ENCODE measurements around the gene EFCAB5.
"Not testable (repeated sequence)": the region's sequence is repeated elsewhere in the genome, so short reads cannot be mapped to it uniquely, and the experiment has no call there.

EFCAB5 gene

GRCh38 chr17:30095507-30096244 lies 154.2 kb downstream of the EFCAB5 start:
- DNase-seq (ENCODE audit: low read depth in 3 of 3), result no peak

DNA sequence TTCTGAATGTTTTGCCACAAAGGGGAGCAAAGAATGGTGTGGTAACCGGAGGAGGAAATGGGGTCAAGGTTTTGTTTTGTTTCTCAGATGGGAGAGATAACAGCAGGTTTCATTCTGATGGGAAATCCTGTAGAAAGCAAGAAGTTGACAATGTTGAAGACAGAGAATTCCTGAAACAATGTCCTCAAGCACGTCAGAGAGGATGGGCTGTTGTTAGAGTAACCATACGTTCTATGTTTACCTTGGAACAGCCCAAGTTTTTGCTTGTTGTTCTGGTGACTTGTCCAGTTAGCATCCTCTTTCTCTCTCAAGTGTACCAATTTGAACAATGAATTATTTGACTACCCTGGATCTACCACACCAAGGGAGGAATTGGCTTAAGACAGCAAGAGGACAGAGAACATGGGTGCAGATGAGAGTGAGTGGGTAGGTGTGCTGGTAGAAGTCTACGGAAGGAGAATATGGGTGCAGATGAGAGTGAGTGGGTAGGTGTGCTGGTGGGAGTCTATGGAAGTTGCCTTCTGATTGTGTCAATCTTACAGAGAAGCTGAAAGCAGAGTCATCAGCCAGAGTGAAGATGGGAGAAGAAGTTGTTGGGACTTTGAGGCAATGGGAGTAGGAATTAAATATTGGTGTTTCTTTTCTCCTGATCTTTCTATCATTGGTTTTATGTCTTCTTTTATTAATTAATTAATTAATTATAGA lies 160.4 kb downstream of the EFCAB5 start:
- DNase-seq (ENCODE audit: low read depth in 3 of 3), result no peak

DNA sequence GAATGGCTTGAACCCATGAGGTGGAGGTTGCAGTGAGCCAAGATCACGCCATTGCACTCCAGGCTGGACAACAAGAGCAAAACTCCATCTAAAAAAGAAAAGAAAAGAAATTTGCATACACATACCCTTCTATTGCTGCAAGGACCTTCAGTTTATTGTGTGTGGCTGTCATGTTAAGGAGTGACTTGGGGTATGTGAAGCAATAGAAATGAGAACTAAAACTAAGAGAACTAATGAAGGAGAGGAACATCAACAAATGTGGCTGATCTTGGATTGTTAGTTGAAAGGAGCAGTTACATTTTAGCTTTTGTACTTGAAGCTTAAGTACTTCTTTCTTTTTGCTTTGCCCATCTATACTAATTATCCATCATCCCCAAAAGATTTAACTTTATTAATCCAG lies 162.5 kb downstream of the EFCAB5 start:
- DNase-seq (ENCODE audit: low read depth in 3 of 3), result no peak

- peak; percentile 46 to 58 (median 57) for DNase-seq (ENCODE audit: low read depth in 3 of 3)
Measured at GRCh38 chr17:30104575-30105339, 163.3 kb downstream of the EFCAB5 start.

DNA sequence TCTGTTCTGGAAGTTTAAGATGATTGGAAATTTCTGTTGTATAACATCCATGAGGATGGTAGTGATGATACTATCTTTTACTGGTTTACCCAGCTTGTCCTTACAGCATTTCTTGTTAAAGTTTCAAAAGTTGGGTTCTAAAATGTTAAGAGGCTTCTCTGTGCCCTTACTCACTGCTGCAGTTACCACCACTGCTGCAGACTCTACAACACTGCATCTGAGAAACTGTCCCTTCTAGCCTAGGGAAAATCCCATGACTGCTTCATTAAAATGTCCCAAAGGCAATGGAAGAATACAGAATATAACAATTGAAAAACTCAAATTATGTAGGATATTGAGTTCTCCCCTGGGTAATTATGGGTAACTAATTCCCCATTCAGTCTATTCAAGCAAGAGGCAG lies 171.4 kb downstream of the EFCAB5 start:
- no peak for DNase-seq (ENCODE audit: low read depth in 3 of 3)

- no peak for DNase-seq (ENCODE audit: low read depth in 3 of 3)
Measured at GRCh38 chr17:30113213-30113612, 171.8 kb downstream of the EFCAB5 start.

DNA sequence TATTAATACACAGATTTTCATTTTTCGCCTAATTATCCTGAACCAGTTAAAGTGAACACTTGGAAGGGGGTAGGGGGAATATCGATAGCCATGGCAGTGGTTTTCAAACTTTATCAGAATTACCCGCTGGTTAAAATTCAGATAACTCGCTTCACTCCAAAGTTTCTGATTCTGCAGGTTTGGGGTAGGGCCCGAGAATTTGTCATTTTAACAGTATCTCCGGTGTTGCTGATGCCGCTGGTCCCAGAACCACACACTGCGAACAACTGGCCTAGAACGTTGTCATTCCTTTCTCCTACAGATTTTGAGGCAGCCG lies 174.9 kb downstream of the EFCAB5 start:
- DNase-seq (ENCODE audit: low read depth in 3 of 3), result no peak

- DNase-seq (ENCODE audit: low read depth in 3 of 3), result peak; percentile 84 to 92 (median 85)
Measured at GRCh38 chr17:30116661-30117551, 175.5 kb downstream of the EFCAB5 start, which contains the start of gene NSRP1. TSS of gene NSRP1 (plus strand) at chr17:30116816. CDS start at chr17:30116844, 28 bp downstream.

- no peak for DNase-seq (ENCODE audit: low read depth in 3 of 3)
Measured at GRCh38 chr17:30117675-30118081, 176.2 kb downstream of the EFCAB5 start.

DNA sequence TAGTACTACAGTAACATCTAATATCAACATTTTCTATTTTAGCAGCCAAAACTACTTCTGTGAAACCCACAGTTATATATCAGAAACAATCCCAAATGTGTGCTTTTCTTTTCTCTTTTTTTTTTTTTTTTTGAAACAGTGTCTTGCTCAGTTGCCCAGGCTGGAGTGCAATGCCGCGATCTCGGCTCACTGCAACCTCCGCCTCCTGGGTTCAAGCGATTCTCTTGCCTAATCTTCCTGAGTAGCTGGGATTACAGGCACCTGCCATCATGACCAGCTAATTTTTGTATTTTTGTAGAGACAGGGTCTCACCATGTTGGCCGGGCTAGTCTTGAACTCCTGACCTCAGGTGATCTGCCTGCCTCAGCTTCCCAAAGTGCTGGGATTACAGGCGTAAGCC lies 177.2 kb downstream of the EFCAB5 start:
- DNase-seq (ENCODE audit: low read depth in 3 of 3), result not testable (repeated sequence)

- no peak for DNase-seq (ENCODE audit: low read depth in 3 of 3)
Measured at GRCh38 chr17:30124273-30124796, 182.9 kb downstream of the EFCAB5 start.

GRCh38 chr17:30130121-30130520 lies 188.7 kb downstream of the EFCAB5 start:
- no peak for DNase-seq (ENCODE audit: low read depth in 3 of 3)

DNA sequence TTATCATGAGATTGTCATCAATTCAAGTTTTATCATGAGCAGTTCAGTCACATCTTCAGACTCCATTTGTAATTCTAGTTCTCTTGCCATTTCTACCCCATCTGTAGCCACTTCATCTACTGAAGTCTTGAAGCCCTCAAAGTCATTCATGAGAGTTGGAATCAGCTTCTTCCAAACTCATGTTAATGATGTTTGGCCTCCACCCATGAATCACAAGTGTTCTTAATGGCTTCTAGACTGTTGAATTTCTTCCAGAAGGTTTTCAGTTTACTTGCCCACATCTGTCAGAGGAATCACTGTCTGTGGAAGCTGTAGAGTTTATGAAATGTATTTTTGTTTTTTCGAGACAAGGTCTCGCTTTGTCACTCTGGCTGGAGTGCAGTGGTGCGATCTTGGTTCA lies 191.2 kb downstream of the EFCAB5 start:
- no peak for DNase-seq (ENCODE audit: low read depth in 3 of 3)

DNA sequence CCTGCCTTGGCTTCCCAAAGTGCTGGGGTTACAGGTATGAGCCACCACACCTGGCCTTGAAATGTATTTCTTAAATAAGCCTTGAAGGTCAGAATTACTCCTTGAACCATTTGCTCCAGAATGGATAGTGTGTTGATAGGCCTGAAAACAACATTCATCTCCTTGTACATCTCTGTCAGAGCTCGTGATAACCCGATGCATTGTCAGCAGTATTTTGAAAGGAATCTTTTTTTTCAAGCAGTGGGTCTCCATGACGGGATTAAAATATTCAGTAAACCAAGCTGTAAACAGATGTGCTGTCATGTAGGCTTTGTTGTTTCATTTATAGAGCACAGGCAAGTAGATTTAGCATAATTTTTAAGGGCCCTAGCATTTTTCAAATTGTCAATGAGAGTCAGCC lies 191.8 kb downstream of the EFCAB5 start:
- DNase-seq (ENCODE audit: low read depth in 3 of 3), result no peak

DNA sequence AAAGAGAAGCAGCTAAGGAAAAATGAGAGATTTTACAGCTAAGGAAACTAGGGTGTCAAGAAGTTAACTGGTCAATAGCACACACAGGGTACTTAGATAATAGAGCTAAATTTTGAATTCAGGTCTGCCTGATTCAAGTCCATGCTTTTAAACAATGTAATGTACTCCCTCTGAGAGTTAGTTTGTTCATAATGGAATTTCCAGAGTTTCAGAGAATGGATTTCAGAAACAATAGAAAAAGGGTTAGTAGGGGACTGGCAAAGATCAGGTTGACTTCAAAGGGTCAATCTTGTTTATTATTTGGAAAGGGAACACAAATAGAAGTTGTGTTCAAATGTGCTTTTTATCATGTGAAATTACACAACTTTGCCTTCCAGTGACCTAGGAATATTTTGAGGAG lies 193.1 kb downstream of the EFCAB5 start:
- no peak for DNase-seq (ENCODE audit: low read depth in 3 of 3)

DNA sequence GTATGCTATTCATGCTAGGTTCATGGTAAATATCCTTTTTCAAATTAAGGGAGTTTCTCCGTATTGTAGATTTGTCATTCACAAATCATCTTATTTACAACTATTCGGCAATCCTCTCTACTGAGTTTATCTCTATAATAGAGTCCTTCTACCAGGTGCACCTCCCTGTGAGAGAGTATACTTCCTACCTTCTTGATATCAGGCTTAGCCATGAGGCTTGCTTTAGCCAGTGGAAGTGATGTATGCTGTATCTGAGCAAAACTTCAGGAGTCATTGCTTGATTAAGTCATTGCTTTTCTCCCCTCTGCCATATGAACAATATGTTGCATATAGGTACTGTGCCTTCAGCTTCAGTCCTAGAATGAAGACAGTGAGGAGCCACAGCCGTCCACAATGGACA lies 195.7 kb downstream of the EFCAB5 start:
- no peak for DNase-seq (ENCODE audit: low read depth in 3 of 3)

DNA sequence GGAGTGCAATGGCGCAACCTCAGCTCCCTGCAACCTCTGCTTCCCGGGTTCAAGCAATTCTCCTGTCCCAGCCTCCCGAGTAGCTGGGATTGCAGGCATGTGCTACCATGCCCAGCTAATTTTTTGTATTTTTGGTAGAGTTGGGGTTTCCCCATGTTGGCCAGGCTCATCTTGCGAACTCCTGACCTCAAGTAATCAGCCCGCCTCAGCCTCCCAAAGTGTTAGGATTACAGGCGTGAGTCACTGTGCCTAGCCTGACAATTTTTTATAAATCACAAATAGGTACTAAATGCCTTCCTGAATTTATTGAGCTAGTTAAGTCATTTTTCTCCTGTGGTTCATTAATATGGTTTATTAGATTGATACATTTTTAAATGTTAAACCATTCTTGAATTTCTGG lies 206.4 kb downstream of the EFCAB5 start:
- not testable (repeated sequence) for DNase-seq (ENCODE audit: low read depth in 3 of 3)

- DNase-seq (ENCODE audit: low read depth in 3 of 3), result no peak
Measured at GRCh38 chr17:30148376-30148775, 206.9 kb downstream of the EFCAB5 start.

DNA sequence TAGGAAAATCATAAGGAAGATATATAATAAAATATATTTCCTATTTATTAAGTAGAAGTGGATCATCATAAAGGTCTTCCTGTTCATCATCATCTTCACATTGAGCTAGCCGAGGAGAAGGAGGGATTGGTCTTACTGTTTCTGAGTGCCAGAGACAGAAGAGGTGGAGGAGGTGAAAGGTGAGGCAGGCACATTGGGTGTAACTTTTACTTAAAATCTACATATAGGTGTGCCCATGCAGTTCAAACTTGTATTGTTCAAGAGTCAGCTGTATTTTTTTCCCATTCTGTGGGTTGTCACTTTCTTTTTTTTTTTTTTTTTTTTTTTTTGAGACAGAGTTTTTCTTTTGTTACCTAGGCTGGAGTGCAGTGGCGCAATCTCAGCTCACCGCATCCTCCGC lies 210.0 kb downstream of the EFCAB5 start:
- no peak for DNase-seq (ENCODE audit: low read depth in 3 of 3)

- no peak for DNase-seq (ENCODE audit: low read depth in 3 of 3)
Measured at GRCh38 chr17:30153463-30153862, 212.0 kb downstream of the EFCAB5 start.

DNA sequence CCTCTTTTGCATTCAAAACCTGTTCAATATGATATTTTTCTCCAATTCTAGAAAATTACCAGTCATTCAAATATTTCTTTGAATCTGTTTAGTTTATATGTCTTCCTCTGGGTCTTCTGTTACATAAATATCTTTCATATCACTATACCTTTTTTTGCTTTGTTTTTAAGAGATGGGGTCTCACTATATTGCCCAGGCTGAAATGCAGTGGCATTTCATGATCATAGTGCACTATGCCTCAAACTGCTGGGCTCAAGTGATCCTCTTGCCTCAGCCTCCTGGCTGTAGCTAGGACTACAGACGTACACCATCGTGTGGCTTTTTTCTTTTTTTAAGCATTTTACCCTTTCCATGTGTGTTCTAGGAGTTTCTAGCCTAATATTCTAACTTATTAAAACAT lies 214.0 kb downstream of the EFCAB5 start:
- no peak for DNase-seq (ENCODE audit: low read depth in 3 of 3)

Measured in stimulated activated CD4-positive, alpha-beta T cell treated with anti-CD3 and anti-CD28 coated beads, TNF-alpha, amount 100 ng/mL, for 4 hours (primary cell).